Measurements from ENCODE around the gene TLE7.

Gene TLE7

GRCh38 chr16:71442051-71442440, at the start of gene TLE7:
Gene TLE7, minus strand, starts transcription at chr16:71442054. Its CDS starts 8,730 bp downstream, at chr16:71433324.
- TF ChIP-seq JUND (IDR thresholded peaks at IDR 0.05; ENCODE audit: low read depth), result no peak
- DNase-seq (ENCODE audit: low read depth in 1 of 2, low spot score in 1 of 2), result no peak
- in situ Hi-C loops (cut with HindIII; ENCODE audit: low pct_unique_long_range_greater_than_20kb, low sequenced_read_pairs), result no loop called here

GRCh38 chr16:71491054-71491453, 49.2 kb upstream of the TLE7 start:
- no peak for DNase-seq (ENCODE audit: low read depth in 1 of 2, low spot score in 1 of 2)
- no peak for TF ChIP-seq JUND (IDR thresholded peaks at IDR 0.05; ENCODE audit: low read depth)
- in situ Hi-C loops (cut with HindIII; ENCODE audit: low pct_unique_long_range_greater_than_20kb, low sequenced_read_pairs), result no loop called here

GRCh38 chr16:71490361-71490760, 48.5 kb upstream of the TLE7 start:
- no peak for TF ChIP-seq JUND (IDR thresholded peaks at IDR 0.05; ENCODE audit: low read depth)
- no peak for DNase-seq (ENCODE audit: low read depth in 1 of 2, low spot score in 1 of 2)
- in situ Hi-C loops (cut with HindIII; ENCODE audit: low pct_unique_long_range_greater_than_20kb, low sequenced_read_pairs), result no loop called here

- in situ Hi-C loops (cut with HindIII; ENCODE audit: low pct_unique_long_range_greater_than_20kb, low sequenced_read_pairs), result no loop called here
- no peak for DNase-seq (ENCODE audit: low read depth in 1 of 2, low spot score in 1 of 2)
- no peak for TF ChIP-seq JUND (IDR thresholded peaks at IDR 0.05; ENCODE audit: low read depth)
These were observed 47.3 kb upstream of the TLE7 start, which contains the start of gene ZNF19 for GRCh38 chr16:71489122-71489521. Gene ZNF19, minus strand, starts transcription at chr16:71489324. Its CDS starts 7,210 bp downstream, at chr16:71482114.

- peak; percentile 71 to 93 for DNase-seq (ENCODE audit: low read depth in 1 of 2, low spot score in 1 of 2)
- TF ChIP-seq JUND (IDR thresholded peaks at IDR 0.05; ENCODE audit: low read depth), result no peak
- in situ Hi-C loops (cut with HindIII; ENCODE audit: low pct_unique_long_range_greater_than_20kb, low sequenced_read_pairs), result no loop called here
These were observed 42.4 kb upstream of the TLE7 start for GRCh38 chr16:71484006-71484893.

- no peak for TF ChIP-seq JUND (IDR thresholded peaks at IDR 0.05; ENCODE audit: low read depth)
- in situ Hi-C loops (cut with HindIII; ENCODE audit: low pct_unique_long_range_greater_than_20kb, low sequenced_read_pairs), result no loop called here
- DNase-seq (ENCODE audit: low read depth in 1 of 2, low spot score in 1 of 2), result no peak
These were observed 40.7 kb upstream of the TLE7 start for GRCh38 chr16:71482569-71482968.

- TF ChIP-seq JUND (IDR thresholded peaks at IDR 0.05; ENCODE audit: low read depth), result no peak
- in situ Hi-C loops (cut with HindIII; ENCODE audit: low pct_unique_long_range_greater_than_20kb, low sequenced_read_pairs), result no loop called here
- DNase-seq (ENCODE audit: low read depth in 1 of 2, low spot score in 1 of 2), result no peak
These were observed 39.1 kb upstream of the TLE7 start for GRCh38 chr16:71480956-71481355.

- in situ Hi-C loops (cut with HindIII; ENCODE audit: low pct_unique_long_range_greater_than_20kb, low sequenced_read_pairs), result no loop called here
- no peak for TF ChIP-seq JUND (IDR thresholded peaks at IDR 0.05; ENCODE audit: low read depth)
- DNase-seq (ENCODE audit: low read depth in 1 of 2, low spot score in 1 of 2), result peak in 1 of 2 experiments; percentile 53
These were observed 37.6 kb upstream of the TLE7 start for GRCh38 chr16:71479420-71479819.

GRCh38 chr16:71476457-71477124, 34.7 kb upstream of the TLE7 start:
- in situ Hi-C loops (cut with HindIII; ENCODE audit: low pct_unique_long_range_greater_than_20kb, low sequenced_read_pairs), result no loop called here
- TF ChIP-seq JUND (IDR thresholded peaks at IDR 0.05; ENCODE audit: low read depth), result no peak
- no peak for DNase-seq (ENCODE audit: low read depth in 1 of 2, low spot score in 1 of 2)

- DNase-seq (ENCODE audit: low read depth in 1 of 2, low spot score in 1 of 2), result no peak
- TF ChIP-seq JUND (IDR thresholded peaks at IDR 0.05; ENCODE audit: low read depth), result no peak
- in situ Hi-C loops (cut with HindIII; ENCODE audit: low pct_unique_long_range_greater_than_20kb, low sequenced_read_pairs), result no loop called here
These were observed 33.0 kb upstream of the TLE7 start for GRCh38 chr16:71474864-71475263.

- no peak for DNase-seq (ENCODE audit: low read depth in 1 of 2, low spot score in 1 of 2)
- no peak for TF ChIP-seq JUND (IDR thresholded peaks at IDR 0.05; ENCODE audit: low read depth)
- in situ Hi-C loops (cut with HindIII; ENCODE audit: low pct_unique_long_range_greater_than_20kb, low sequenced_read_pairs), result no loop called here
These were observed 32.0 kb upstream of the TLE7 start for GRCh38 chr16:71473891-71474290.

GRCh38 chr16:71472931-71473330, 31.1 kb upstream of the TLE7 start:
- in situ Hi-C loops (cut with HindIII; ENCODE audit: low pct_unique_long_range_greater_than_20kb, low sequenced_read_pairs), result no loop called here
- no peak for DNase-seq (ENCODE audit: low read depth in 1 of 2, low spot score in 1 of 2)
- TF ChIP-seq JUND (IDR thresholded peaks at IDR 0.05; ENCODE audit: low read depth), result no peak

GRCh38 chr16:71472051-71472450, 30.2 kb upstream of the TLE7 start:
- DNase-seq (ENCODE audit: low read depth in 1 of 2, low spot score in 1 of 2), result no peak
- no peak for TF ChIP-seq JUND (IDR thresholded peaks at IDR 0.05; ENCODE audit: low read depth)
- in situ Hi-C loops (cut with HindIII; ENCODE audit: low pct_unique_long_range_greater_than_20kb, low sequenced_read_pairs), result no loop called here

Data from T47D (cell line).